SK-N-SH treated with all-trans-retinoic acid at 6 μM for 48 hours (cell line): Measurements from ENCODE around the gene AUTS2.
A peak's percentile ranks its signal among the peaks of the same experiment; 100 is the strongest.

Experiments
- ATAC-seq: fragments of 200-7000 bp; cut with Tn5 transposase; 3 replicates; pipeline ENCODE4 v1.9.1; 2020; ENCODE audit warnings: mild to moderate bottlenecking, moderate library complexity
- ARNTL ChIP-seq: fragments of 450-650 bp; formaldehyde crosslinking; IDR thresholded peaks from 2 replicates; pipeline ENCODE4 v1.5.0; 2020; ENCODE audit warnings: low read depth, mild to moderate bottlenecking, moderate library complexity, borderline replicate concordance
- BACH2 ChIP-seq: fragments of 250-450 bp; sonication (Bioruptor Pico); IDR thresholded peaks from 2 replicates; pipeline ENCODE4 v1.9.0; 2021; ENCODE audit warnings: mild to moderate bottlenecking, borderline replicate concordance
- CREB5 ChIP-seq: fragments of 250-450 bp; sonication (Bioruptor Pico); IDR thresholded peaks from 2 replicates; pipeline ENCODE4 v1.5.1; 2020; ENCODE audit warnings: low read depth, mild to moderate bottlenecking, moderate library complexity
- CSDC2 ChIP-seq: fragments of 250-450 bp; sonication (Bioruptor Pico); IDR thresholded peaks from 2 replicates; pipeline ENCODE4 v1.5.0; 2020; ENCODE audit warnings: mild to moderate bottlenecking, moderate library complexity
- CSRNP3 ChIP-seq: fragments of 250-450 bp; sonication (Bioruptor Pico); IDR thresholded peaks from 2 replicates; pipeline ENCODE4 v1.5.1; 2021; ENCODE audit warnings: mild to moderate bottlenecking, moderate library complexity
- ESRRG ChIP-seq: fragments of 250-450 bp; sonication (Bioruptor Pico); IDR thresholded peaks from 2 replicates; pipeline ENCODE4 v1.6.1; 2021; ENCODE audit warnings: mild to moderate bottlenecking
- GLIS3 ChIP-seq: fragments of 250-450 bp; sonication (Bioruptor Pico); IDR thresholded peaks from 2 replicates; pipeline ENCODE4 v1.5.0; 2020; ENCODE audit warnings: mild to moderate bottlenecking, moderate library complexity
- PATZ1 ChIP-seq: fragments of 250-450 bp; sonication (Bioruptor Pico); IDR thresholded peaks from 2 replicates; pipeline ENCODE4 v1.8.0; 2020; ENCODE audit warnings: mild to moderate bottlenecking, moderate library complexity, borderline replicate concordance
- POU6F1 ChIP-seq: fragments of 250-450 bp; sonication (Bioruptor Pico); IDR thresholded peaks from 2 replicates; pipeline ENCODE4 v1.8.0; 2021; ENCODE audit warnings: low read depth, mild to moderate bottlenecking, moderate library complexity, borderline replicate concordance
- PPARA ChIP-seq: fragments of 250-450 bp; sonication (Bioruptor Pico); IDR thresholded peaks from 2 replicates; pipeline ENCODE4 v1.5.0; 2020; ENCODE audit warnings: mild to moderate bottlenecking, borderline replicate concordance
- RARB ChIP-seq: fragments of 250-450 bp; sonication (Bioruptor Pico); IDR thresholded peaks from 2 replicates; pipeline ENCODE4 v1.8.0; 2021; ENCODE audit warnings: mild to moderate bottlenecking, moderate library complexity
- SNAI2 ChIP-seq: fragments of 250-450 bp; sonication (Bioruptor Pico); IDR thresholded peaks from 2 replicates; pipeline ENCODE4 v1.5.0; 2020; ENCODE audit warnings: mild to moderate bottlenecking, moderate library complexity
- TCF4 ChIP-seq: fragments of 250-450 bp; sonication (Bioruptor Pico); IDR thresholded peaks from 2 replicates; pipeline ENCODE4 v1.8.0; 2021; ENCODE audit warnings: mild to moderate bottlenecking, moderate library complexity, borderline replicate concordance
- TOX ChIP-seq: fragments of 250-450 bp; sonication (Bioruptor Pico); IDR thresholded peaks from 2 replicates; pipeline ENCODE4 v1.8.0; 2021; ENCODE audit warnings: mild to moderate bottlenecking, moderate library complexity, borderline replicate concordance
- TSHZ2 ChIP-seq: fragments of 250-450 bp; sonication (Bioruptor Pico); IDR thresholded peaks from 2 replicates; pipeline ENCODE4 v1.5.0; 2020; ENCODE audit warnings: mild to moderate bottlenecking, moderate library complexity
- ZC3H10 ChIP-seq: fragments of 250-450 bp; sonication (Bioruptor Pico); IDR thresholded peaks from 2 replicates; pipeline ENCODE4 v1.5.1; 2021; ENCODE audit warnings: mild to moderate bottlenecking, moderate library complexity
- ZFP3 ChIP-seq: fragments of 250-450 bp; sonication (Bioruptor Pico); IDR thresholded peaks from 2 replicates; pipeline ENCODE4 v1.5.0; 2020; ENCODE audit warnings: mild to moderate bottlenecking, moderate library complexity
- ZFP30 ChIP-seq: fragments of 450-650 bp; formaldehyde crosslinking; IDR thresholded peaks from 2 replicates; pipeline ENCODE4 v1.5.0; 2022; ENCODE audit warnings: mild to moderate bottlenecking, moderate library complexity
- ZNF70 ChIP-seq: fragments of 450-650 bp; formaldehyde crosslinking; IDR thresholded peaks from 2 replicates; pipeline ENCODE4 v1.5.0; 2020; ENCODE audit warnings: mild to moderate bottlenecking, moderate library complexity
- ZNF8 ChIP-seq: fragments of 450-650 bp; formaldehyde crosslinking; IDR thresholded peaks from 2 replicates; pipeline ENCODE4 v1.5.0; 2020; ENCODE audit warnings: mild to moderate bottlenecking, moderate library complexity

AUTS2 gene

GRCh38 chr7:69759373-69759772 is 161.1 kb downstream of the AUTS2 start:
- ATAC-seq, result no peak
- TF ChIP-seq GLIS3 (CRISPR knock-in tag), result no peak
- no peak for TF ChIP-seq ARNTL (CRISPR knock-in tag)
- TF ChIP-seq ZC3H10 (CRISPR knock-in tag), result no peak
- no peak for TF ChIP-seq TOX (CRISPR knock-in tag)
- TF ChIP-seq ZFP30, result no peak
- no peak for TF ChIP-seq ZFP3 (CRISPR knock-in tag)
- no peak for TF ChIP-seq TSHZ2 (CRISPR knock-in tag)
- no peak for TF ChIP-seq PATZ1 (CRISPR knock-in tag)
- no peak for TF ChIP-seq CSDC2 (CRISPR knock-in tag)
- TF ChIP-seq BACH2 (CRISPR knock-in tag), result no peak
- TF ChIP-seq SNAI2 (CRISPR knock-in tag), result no peak

GRCh38 chr7:69761290-69761922 is 163.1 kb downstream of the AUTS2 start:
- ATAC-seq, result peak; percentile 50; the same call in 2 of the 3 replicates
- TF ChIP-seq ESRRG (no peak), CREB5 (CRISPR knock-in tag) (no peak), RARB (no peak), ZNF70 (CRISPR knock-in tag) (no peak), TCF4 (no peak), ARNTL (CRISPR knock-in tag) (no peak), CSDC2 (CRISPR knock-in tag) (no peak), ZC3H10 (CRISPR knock-in tag) (no peak), ZFP30 (no peak), PATZ1 (CRISPR knock-in tag) (no peak), TSHZ2 (CRISPR knock-in tag) (no peak), ZNF8 (no peak), CSRNP3 (no peak), ZFP3 (CRISPR knock-in tag) (no peak), PPARA (CRISPR knock-in tag) (no peak), TOX (CRISPR knock-in tag) (no peak), POU6F1 (CRISPR knock-in tag) (no peak)
